GM13977 (cell line): ENCODE data around the gene ZNF77.

Source experiments
- DNase-seq: peaks from one replicate; pipeline ENCODE4 v3.0.0; 2012; ENCODE audit warnings: low spot score
- in situ Hi-C: fragments of 300-500 bp; cut with MboI; formaldehyde crosslinking; loops from one replicate; pipeline ENCODE4 v1.12.0; 2022; ENCODE audit warnings: low sequenced_read_pairs, low pct_unique_long_range_greater_than_20kb, mixed read lengths, inconsistent platforms; ENCODE audit not compliant: unreplicated experiment
- TF ChIP-seq, protein P1 (sequence below): IDR thresholded peaks from 2 replicates; pipeline ENCODE4 v1.5.1; 2012; ENCODE audit warnings: mild to moderate bottlenecking, control low read depth; ENCODE audit not compliant: insufficient read depth; ENCODE audit errors: extremely low read depth, missing control alignments

Gene ZNF77

DNA sequence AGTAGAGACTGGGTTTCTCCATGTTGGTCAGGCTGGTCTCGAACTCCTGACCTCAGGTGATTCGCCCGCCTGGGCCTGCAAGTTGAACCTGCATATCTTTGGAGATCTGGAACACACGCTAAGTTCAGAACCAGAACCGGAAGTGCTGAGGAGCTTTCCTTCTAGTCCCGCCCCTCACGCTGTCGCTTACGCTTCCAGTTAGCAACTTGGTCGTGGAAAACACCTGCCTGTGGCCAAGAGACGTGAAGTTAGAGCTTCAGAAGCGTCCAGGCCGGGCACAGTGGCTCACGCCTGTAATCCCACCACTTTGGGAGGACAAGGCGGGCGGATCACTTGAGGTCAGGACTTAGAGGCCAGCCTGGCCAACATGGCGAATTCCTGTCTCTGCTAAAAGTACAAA, 59.0 kb downstream of the ZNF77 start:
- TF ChIP-seq, protein P1, sequence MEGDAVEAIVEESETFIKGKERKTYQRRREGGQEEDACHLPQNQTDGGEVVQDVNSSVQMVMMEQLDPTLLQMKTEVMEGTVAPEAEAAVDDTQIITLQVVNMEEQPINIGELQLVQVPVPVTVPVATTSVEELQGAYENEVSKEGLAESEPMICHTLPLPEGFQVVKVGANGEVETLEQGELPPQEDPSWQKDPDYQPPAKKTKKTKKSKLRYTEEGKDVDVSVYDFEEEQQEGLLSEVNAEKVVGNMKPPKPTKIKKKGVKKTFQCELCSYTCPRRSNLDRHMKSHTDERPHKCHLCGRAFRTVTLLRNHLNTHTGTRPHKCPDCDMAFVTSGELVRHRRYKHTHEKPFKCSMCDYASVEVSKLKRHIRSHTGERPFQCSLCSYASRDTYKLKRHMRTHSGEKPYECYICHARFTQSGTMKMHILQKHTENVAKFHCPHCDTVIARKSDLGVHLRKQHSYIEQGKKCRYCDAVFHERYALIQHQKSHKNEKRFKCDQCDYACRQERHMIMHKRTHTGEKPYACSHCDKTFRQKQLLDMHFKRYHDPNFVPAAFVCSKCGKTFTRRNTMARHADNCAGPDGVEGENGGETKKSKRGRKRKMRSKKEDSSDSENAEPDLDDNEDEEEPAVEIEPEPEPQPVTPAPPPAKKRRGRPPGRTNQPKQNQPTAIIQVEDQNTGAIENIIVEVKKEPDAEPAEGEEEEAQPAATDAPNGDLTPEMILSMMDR, result no peak
- no peak for DNase-seq
- in situ Hi-C loops, result no loop called here

DNA sequence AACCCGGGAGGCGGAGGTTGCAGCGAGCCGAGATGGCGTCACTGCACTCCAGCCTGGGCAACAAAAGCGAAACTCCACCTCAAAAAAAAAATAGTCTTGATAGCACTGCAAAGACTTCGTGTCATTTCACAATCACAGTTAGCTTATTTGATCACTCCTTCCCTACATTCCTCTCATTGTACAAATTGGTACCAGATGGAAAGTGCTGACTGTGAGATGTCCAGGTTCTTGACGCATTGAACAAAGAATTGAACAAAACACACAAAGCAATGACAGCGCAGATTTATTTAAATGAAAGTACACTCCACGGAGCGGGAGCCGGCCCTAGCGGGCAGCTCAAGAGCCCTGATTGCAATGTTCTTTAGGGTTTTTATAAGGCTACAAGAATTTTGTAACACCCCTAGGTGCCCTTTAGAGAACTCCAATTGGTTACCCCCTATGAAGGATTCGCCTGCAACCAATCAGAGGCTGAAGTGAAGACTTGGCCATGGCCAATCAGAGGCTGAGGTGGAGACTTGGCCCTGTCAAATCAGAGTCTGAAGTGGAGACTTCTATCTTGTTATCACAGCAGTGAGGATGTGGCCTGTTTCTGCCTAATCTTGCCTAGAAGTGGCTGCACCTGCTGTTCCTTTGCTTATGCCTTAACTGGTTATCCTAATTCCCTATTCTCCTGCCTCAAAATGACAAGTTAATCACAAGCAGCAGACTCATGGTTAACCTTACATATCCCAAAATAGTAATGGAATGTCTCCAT, 60.9 kb downstream of the ZNF77 start:
- DNase-seq, result no peak
- TF ChIP-seq, protein P1, result no peak
- in situ Hi-C loops, result no loop called here
